Osteocyte (in vitro differentiated cells): ENCODE data around the gene FIGLA. TPM values are rescaled to one million over a fixed set of nuclear protein-coding genes. Genes with fewer than 3 reads are reported as not detected.

ENCODE experiments used
- DNase-seq: peaks from one replicate; pipeline ENCODE4 v3.0.0; 2021; ENCODE audit warnings: mixed read lengths; ENCODE audit not compliant: unreplicated experiment; ENCODE audit errors: extremely low spot score
- H3K27ac Mint-ChIP-seq: one replicate; pipeline ENCODE4 v1.8.0; 2021; ENCODE audit warnings: mild to moderate bottlenecking, mixed read lengths; ENCODE audit not compliant: unreplicated experiment
- H3K27me3 Mint-ChIP-seq: one replicate; pipeline ENCODE4 v1.8.0; 2021; ENCODE audit warnings: mixed read lengths; ENCODE audit not compliant: unreplicated experiment
- H3K36me3 Mint-ChIP-seq: one replicate; pipeline ENCODE4 v1.8.0; 2021; ENCODE audit warnings: mixed read lengths; ENCODE audit not compliant: unreplicated experiment
- H3K4me1 Mint-ChIP-seq: one replicate; pipeline ENCODE4 v1.8.0; 2021; ENCODE audit warnings: mixed read lengths; ENCODE audit not compliant: unreplicated experiment
- H3K4me3 Mint-ChIP-seq: one replicate; pipeline ENCODE4 v1.8.0; 2021; ENCODE audit warnings: mild to moderate bottlenecking, moderate library complexity, mixed read lengths; ENCODE audit not compliant: unreplicated experiment
- H3K9me3 Mint-ChIP-seq: one replicate; pipeline ENCODE4 v1.8.0; 2021; ENCODE audit warnings: mixed read lengths; ENCODE audit not compliant: unreplicated experiment
- CTCF ChIP-seq: fragments of 200-600 bp; sonication (generic); IDR thresholded peaks from 2 replicates; pipeline ENCODE4 v1.5.0; 2021; ENCODE audit warnings: antibody characterized with exemption, mild to moderate bottlenecking, moderate library complexity
- total RNA-seq: library from RNA; stranded (reverse); gene quantifications from 2 replicates; pipeline ENCODE4 v1.2.1, GENCODE V29; 2021

Gene FIGLA
- total RNA-seq, 1 donor from 2014 or later, result not detected

DNA sequence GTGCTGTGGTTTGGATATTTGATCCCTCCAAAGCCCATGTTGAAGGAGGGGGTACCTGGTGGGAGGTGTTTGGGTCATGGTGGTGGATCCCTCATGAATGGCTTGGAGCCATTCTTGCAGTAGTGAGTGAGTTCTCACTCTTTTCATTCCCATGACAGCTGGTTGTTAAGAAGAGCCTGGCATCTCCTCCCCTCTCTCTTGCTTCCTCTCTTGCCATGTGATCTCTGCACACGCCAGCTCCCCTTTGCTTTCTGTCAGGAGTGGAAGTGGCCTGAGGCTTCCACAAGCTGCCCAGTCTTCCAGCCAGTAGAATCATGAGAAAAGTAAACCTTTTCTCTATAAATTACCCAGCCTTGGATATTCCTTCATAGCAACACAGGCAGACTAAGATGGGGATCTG is 31.0 kb downstream of the FIGLA start:
- Mint-ChIP-seq H3K4me3 (no peak overlapping the region), H3K9me3 (no peaks in the 10 kb centered on the region), H3K27ac (no peak overlapping the region), H3K27me3 (peaks cover 37% of the 10 kb centered on the region), H3K36me3 (no peaks in the 10 kb centered on the region), H3K4me1 (no peaks in the 10 kb centered on the region)
- no peak for DNase-seq
- TF ChIP-seq CTCF, result no peak

DNA sequence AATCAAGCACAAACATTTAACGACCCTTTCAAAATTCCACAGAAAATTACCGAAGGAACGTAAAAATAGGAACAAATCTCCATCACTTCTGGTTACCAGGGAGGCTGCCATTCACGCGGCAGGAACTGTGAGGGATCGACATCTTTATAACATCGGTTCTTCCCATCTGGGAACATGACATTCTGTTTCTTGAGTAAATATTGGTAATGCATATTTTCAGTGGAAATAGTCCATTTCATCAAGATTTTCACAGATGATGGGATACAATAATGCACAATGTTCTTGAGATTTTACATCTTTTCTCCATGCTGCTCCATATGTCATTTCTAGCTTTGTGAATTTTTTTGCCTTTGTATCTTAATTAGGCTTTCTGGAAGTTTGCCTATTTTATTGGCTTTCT is 32.5 kb downstream of the FIGLA start:
- Mint-ChIP-seq H3K4me3 (no peak overlapping the region), H3K27ac (no peak overlapping the region), H3K9me3 (no peaks in the 10 kb centered on the region), H3K27me3 (peaks cover 28% of the 10 kb centered on the region), H3K4me1 (no peaks in the 10 kb centered on the region), H3K36me3 (no peaks in the 10 kb centered on the region)
- DNase-seq, result no peak
- TF ChIP-seq CTCF, result no peak

GRCh38 chr2:70757360-70757759 is 33.1 kb downstream of the FIGLA start:
- DNase-seq, result no peak
- Mint-ChIP-seq H3K36me3 (no peaks in the 10 kb centered on the region), H3K4me1 (no peaks in the 10 kb centered on the region), H3K27me3 (peaks cover 28% of the 10 kb centered on the region), H3K27ac (no peak overlapping the region), H3K9me3 (no peaks in the 10 kb centered on the region), H3K4me3 (no peak overlapping the region)
- no peak for TF ChIP-seq CTCF

DNA sequence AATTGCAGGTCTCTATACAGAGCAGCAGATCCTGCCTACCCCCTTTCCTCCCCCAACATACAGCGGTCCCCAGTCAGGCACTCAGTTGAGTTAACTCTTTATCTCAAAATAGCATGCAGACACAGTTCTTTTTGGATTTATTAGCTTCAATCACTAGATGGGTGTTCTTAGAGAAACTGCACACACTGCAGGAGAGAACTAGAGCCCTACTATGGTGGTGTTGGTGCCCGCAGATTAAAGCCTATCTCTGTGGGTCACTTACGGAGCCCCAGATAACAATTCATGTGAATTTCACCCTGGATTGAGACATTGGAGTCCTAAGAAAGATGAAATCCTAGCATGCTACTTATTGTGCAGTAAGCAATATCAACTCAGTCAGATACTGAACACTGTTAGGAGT is 34.3 kb downstream of the FIGLA start:
- H3K27ac Mint-ChIP-seq, result no peak overlapping the region
- TF ChIP-seq CTCF, result no peak
- peaks cover 33% of the 10 kb centered on the region for H3K27me3 Mint-ChIP-seq

GRCh38 chr2:70753902-70754301 is 36.5 kb downstream of the FIGLA start:
- no peak for TF ChIP-seq CTCF
- Mint-ChIP-seq H3K4me3 (no peak overlapping the region), H3K27me3 (peaks cover 26% of the 10 kb centered on the region), H3K27ac (no peak overlapping the region), H3K36me3 (no peaks in the 10 kb centered on the region), H3K4me1 (no peaks in the 10 kb centered on the region), H3K9me3 (no peaks in the 10 kb centered on the region)
- DNase-seq, result no peak

More for the DNA sequence above, 34.3 kb downstream of the FIGLA start:
- no peak overlapping the region for H3K4me3 Mint-ChIP-seq
- DNase-seq, result no peak
- no peaks in the 10 kb centered on the region for H3K4me1 Mint-ChIP-seq
- H3K9me3 Mint-ChIP-seq, result no peaks in the 10 kb centered on the region
- H3K36me3 Mint-ChIP-seq, result no peaks in the 10 kb centered on the region
